Activated T-cell treated with anti-CD3 and anti-CD28 coated beads, Interleukin-2, amount 50 U/mL, for 4 hours (primary cell): Measurements from ENCODE around the gene RERE. TPM values are rescaled to one million over a fixed set of nuclear protein-coding genes. Genes with fewer than 3 reads are reported as not detected.

Experiments
- ATAC-seq, 2 donors: fragments of 200-7000 bp; cut with Tn5 transposase; one replicate each; pipeline ENCODE4 v1.10.0; 2021
- DNase-seq: peaks from one replicate; pipeline ENCODE4 v3.0.0-alpha.2; 2020
- H3K27me3 Mint-ChIP-seq: one replicate; pipeline ENCODE4 v1.8.0; 2021; ENCODE audit warnings: low read depth, mixed read lengths
- H3K36me3 Mint-ChIP-seq: one replicate; pipeline ENCODE4 v1.8.0; 2022; ENCODE audit warnings: mixed read lengths; ENCODE audit not compliant: insufficient read depth
- H3K4me1 Mint-ChIP-seq: one replicate; pipeline ENCODE4 v1.8.0; 2021; ENCODE audit warnings: low read depth, mixed read lengths
- H3K4me3 Mint-ChIP-seq: one replicate; pipeline ENCODE4 v1.8.0; 2021; ENCODE audit warnings: mild to moderate bottlenecking, moderate library complexity, mixed read lengths
- H3K9me3 Mint-ChIP-seq: one replicate; pipeline ENCODE4 v1.8.0; 2021; ENCODE audit warnings: mixed read lengths
- total RNA-seq, 3 donors: library from RNA; stranded (reverse); gene quantifications; one replicate each; pipeline ENCODE4 v1.2.1, GENCODE V29; 2021

Gene RERE
- total RNA-seq, 3 donors from 2014 or later, result 40.5 to 53.4 (median 47.8) TPM

DNA sequence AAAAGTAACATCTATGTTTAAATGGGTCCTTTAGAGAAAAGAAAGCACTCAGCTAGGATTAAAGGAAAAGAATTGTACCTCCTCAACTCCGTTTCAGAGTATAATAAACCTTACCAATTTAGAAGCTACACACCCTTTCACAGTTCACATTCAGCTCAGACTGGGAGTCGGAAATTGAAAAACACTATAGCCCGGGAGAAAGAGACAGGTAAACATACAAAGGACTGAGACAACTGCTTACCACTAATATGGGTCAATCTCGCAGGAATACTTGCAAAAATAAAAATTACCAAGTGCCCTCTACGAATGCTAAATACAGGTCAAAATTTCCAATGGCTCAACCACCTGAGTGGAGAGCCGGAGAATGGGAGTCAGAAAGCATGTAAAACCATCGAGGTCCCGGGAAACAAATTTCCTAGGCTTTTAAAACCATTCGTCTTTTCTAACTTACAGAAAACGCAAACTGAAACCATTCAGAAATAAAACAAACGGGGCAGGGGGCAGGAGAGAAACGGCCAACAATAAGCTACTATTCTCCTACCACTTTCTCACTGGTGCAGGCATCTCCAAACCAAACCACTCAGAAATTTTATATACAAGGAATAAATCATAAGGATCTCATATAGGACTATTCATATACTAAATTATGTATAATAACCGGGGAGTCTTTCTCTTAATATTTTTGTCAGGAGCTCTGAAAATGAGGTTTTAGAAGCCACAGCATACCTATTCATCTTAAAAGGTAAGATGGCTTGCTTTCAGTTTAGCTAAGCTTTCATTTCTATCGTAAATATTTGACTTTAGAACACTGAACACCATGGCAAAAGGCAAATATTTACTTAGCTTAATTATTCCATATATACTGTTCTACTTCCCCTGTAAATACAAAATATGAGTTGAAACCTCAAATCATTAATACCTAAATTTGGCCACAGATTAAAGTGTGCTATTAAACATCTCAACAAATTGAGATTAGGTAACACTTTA is 136.5 kb downstream of the RERE start:
- ATAC-seq (no peak), DNase-seq (no peak)
- Mint-ChIP-seq H3K4me1 (peaks cover 30% of the 10 kb centered on the region), H3K36me3 (peaks cover 9% of the 10 kb centered on the region), H3K4me3 (no peak overlapping the region), H3K27me3 (no peaks in the 10 kb centered on the region), H3K9me3 (no peaks in the 10 kb centered on the region)

DNA sequence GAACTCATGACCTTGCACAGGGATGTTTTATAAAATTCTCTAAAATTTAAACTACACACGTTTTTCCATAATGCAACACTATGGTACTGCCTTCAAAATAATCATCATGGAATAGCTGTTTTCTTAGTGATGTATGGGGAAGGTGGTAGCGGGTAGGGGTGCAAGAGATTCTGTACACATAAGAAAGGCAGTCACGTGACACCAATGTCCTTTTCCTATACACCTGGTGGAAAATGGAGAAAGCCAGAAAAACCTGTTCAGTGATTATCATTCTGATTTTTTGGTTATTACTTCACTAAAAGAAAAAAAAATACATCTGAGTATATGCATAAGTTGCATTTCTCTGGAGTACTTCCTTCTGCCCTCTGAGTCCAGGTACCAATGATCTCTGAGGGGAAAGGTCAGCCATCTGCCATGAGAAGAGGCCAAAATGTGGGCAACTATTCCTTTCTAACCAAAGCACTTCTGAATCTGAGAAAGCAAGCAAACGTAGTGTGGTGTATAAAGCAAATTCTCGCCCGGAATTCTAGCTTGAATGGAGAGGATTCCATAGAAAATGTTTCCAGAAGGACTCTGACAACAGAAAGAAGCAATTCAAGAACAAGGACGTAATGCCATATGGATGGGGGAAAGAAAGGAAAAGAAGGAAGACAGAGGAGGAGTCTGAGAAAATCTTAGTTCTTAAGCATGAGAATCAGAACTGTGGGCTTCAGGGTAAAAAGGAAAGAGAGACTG is 137.3 kb downstream of the RERE start:
- no peaks in the 10 kb centered on the region for H3K27me3 Mint-ChIP-seq
- no peak for ATAC-seq

DNA sequence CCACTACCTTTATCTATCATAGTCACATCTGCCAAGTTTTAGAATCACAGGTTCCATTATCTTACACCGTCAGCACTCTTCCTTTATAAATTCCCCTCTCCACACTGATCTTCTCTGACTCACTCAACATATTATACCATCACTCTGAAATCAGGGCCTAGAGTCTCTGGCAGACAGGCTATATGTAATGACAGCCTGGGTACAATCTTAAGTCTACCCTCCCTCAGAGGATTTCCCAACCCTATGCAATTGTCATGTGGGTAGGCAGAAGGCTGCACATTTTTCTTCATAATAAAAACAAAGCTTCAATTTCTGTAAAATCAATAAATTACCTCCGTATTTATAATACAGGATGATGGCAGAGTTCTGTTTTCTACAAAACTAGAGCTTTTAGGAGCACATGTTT is 138.0 kb downstream of the RERE start:
- ATAC-seq (peak; percentile 91 to 96), DNase-seq (no peak)
- Mint-ChIP-seq H3K4me3 (no peak overlapping the region), H3K4me1 (peaks cover 33% of the 10 kb centered on the region), H3K36me3 (peaks cover 11% of the 10 kb centered on the region), H3K27me3 (no peaks in the 10 kb centered on the region), H3K9me3 (no peaks in the 10 kb centered on the region)

More for the DNA sequence above, 137.3 kb downstream of the RERE start:
- H3K4me1 Mint-ChIP-seq, result peaks cover 31% of the 10 kb centered on the region
- no peak overlapping the region for H3K4me3 Mint-ChIP-seq
- no peak for DNase-seq
- H3K9me3 Mint-ChIP-seq, result no peaks in the 10 kb centered on the region
- H3K36me3 Mint-ChIP-seq, result peaks cover 9% of the 10 kb centered on the region

DNA sequence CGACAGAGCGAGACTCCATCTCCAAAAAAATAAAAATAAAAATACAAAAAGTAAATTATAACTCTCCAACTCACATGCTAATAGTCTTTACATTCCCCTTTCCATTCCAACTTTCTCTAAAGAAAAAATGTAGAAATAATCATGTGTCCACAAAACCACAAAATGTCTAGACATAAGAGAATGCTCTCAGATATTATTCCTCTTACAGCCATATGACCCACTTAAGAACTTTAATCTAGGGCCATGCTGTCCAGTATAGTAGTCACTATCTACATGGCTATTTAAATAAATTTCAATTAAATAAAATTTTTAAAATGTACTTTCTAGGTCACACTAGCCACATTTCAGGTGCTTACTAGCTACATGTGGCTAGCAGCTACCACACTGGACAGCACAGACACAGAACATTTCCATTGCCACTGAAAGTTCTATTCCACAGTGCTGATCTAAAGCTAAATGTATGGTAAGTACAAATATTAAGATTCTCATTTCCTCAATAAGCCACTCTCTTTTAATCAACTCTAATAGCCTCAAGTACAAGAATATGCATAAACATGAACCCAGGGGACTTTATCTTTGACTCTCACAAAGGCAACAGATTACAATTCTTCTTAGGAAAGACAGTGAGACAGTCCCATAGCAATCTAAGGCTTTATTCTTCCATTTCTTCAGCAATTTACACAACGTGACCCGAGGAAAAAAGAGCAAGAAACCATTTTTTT is 138.6 kb downstream of the RERE start:
- peaks cover 11% of the 10 kb centered on the region for H3K36me3 Mint-ChIP-seq
- H3K4me3 Mint-ChIP-seq, result no peak overlapping the region
- no peaks in the 10 kb centered on the region for H3K27me3 Mint-ChIP-seq
- ATAC-seq (no peak), DNase-seq (no peak)
- H3K9me3 Mint-ChIP-seq, result no peaks in the 10 kb centered on the region
- H3K4me1 Mint-ChIP-seq, result peaks cover 33% of the 10 kb centered on the region

DNA sequence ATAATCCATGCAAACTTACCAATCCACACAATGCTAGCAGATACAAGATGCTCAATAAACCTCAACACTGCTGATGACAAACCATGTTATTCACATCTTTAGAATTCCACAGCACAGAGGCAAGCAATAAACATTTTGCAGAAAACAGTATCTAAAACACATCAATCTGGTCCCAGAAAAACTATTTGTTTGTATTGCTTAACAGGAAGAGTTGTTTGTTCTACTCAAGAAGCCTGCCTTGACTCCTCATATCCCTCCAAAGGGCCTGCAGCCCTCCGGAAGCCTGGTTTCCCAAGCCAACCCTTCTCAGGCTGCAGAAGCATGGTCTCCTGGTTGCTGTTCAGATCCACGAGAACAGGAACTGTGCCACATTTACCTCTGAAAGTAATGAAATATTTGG is 139.7 kb downstream of the RERE start:
- H3K4me1 Mint-ChIP-seq, result peaks cover 33% of the 10 kb centered on the region
- H3K27me3 Mint-ChIP-seq, result no peaks in the 10 kb centered on the region
- DNase-seq (no peak), ATAC-seq (no peak)
- no peak overlapping the region for H3K4me3 Mint-ChIP-seq
- H3K36me3 Mint-ChIP-seq, result peaks cover 11% of the 10 kb centered on the region
- H3K9me3 Mint-ChIP-seq, result no peaks in the 10 kb centered on the region

DNA sequence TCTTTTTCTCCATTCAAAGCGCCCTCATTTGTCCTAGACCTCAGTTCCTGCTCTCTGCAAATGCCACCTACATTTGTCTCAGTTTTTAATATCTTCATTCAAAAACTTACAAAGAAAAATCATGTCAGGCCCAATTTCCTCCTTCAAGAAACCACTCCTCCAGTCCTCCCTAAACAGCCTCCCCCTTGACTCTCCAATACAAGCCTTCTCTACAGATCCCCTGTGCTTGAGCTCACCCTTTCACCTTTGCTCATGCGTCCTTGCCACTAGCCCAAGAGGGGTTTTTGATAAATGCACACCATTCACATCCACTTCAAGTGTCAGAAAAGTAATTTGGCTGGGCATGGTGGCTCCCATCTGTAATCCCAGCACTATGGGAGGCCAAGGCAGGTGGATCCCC is 140.6 kb downstream of the RERE start:
- no peak for DNase-seq

DNA sequence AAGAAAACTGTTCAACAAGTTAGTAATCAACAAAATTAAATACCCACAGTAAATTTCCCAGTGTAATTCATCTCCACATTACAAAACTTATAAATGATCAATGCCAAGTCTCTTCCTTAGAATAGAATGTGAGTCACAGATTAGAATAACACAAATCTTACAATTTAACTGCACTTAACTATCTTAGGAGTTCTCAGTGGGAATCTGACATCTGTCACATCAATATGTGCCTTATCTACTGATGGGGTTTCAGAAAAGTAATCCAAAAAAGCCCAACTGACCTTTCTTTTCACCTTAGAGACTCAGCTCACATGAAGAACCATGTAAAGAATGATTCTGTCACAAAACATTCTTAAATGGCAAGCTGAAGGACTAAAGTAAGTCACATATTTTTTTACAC is 141.4 kb downstream of the RERE start:
- Mint-ChIP-seq H3K27me3 (no peaks in the 10 kb centered on the region), H3K9me3 (no peaks in the 10 kb centered on the region), H3K4me3 (no peak overlapping the region), H3K36me3 (peaks cover 11% of the 10 kb centered on the region), H3K4me1 (peaks cover 31% of the 10 kb centered on the region)
- no peak for DNase-seq
- ATAC-seq, result no peak

More for the DNA sequence above, 140.6 kb downstream of the RERE start:
- no peaks in the 10 kb centered on the region for H3K27me3 Mint-ChIP-seq
- H3K9me3 Mint-ChIP-seq, result no peaks in the 10 kb centered on the region
- H3K36me3 Mint-ChIP-seq, result peaks cover 11% of the 10 kb centered on the region
- H3K4me1 Mint-ChIP-seq, result peaks cover 27% of the 10 kb centered on the region
- ATAC-seq, result no peak
- H3K4me3 Mint-ChIP-seq, result no peak overlapping the region

DNA sequence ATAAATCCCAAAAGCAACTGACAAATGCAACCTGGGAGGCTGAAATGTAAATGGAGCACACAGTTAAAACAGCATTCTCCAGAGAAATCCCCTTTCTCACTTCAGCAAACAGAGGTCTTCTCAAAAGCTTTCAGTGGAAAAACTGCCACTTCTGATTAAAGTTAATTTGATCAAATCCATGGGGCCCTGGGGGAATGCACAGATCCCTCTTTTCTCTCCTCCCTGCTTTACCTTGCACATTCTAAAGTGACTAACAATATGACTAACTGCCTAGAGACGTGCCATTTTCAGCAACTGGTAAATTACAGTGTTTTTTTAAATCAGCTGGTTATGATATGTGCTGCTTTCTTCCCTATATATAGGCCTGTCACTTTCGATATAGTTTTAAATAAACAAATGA is 142.5 kb downstream of the RERE start:
- H3K27me3 Mint-ChIP-seq, result no peaks in the 10 kb centered on the region
- peak; percentile 29 to 41 for ATAC-seq
- no peak overlapping the region for H3K4me3 Mint-ChIP-seq
- peaks cover 43% of the 10 kb centered on the region for H3K4me1 Mint-ChIP-seq
- DNase-seq, result no peak
- H3K9me3 Mint-ChIP-seq, result no peaks in the 10 kb centered on the region
- peaks cover 11% of the 10 kb centered on the region for H3K36me3 Mint-ChIP-seq

DNA sequence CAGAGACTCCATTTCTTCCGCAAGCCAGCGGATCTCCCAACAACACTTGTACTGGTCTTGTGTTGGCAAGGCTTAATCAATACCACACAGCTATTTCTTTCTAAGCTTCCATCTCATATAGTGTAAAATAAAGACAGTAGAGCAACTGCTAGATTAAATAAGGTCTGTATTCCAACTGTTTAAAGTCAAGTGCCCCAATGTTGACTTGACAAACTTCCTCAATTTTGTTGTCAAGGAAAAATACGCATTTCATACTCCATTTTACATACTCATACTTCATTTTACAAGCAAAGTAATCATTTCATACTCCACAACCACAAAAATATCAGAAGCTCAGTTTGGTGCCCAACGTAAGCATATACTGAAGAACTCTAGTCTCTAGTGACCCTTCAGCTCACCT is 143.0 kb downstream of the RERE start:
- no peaks in the 10 kb centered on the region for H3K27me3 Mint-ChIP-seq
- peaks cover 11% of the 10 kb centered on the region for H3K36me3 Mint-ChIP-seq
- no peak for DNase-seq
- ATAC-seq, result no peak
- peaks cover 47% of the 10 kb centered on the region for H3K4me1 Mint-ChIP-seq
- H3K9me3 Mint-ChIP-seq, result no peaks in the 10 kb centered on the region
- no peak overlapping the region for H3K4me3 Mint-ChIP-seq

DNA sequence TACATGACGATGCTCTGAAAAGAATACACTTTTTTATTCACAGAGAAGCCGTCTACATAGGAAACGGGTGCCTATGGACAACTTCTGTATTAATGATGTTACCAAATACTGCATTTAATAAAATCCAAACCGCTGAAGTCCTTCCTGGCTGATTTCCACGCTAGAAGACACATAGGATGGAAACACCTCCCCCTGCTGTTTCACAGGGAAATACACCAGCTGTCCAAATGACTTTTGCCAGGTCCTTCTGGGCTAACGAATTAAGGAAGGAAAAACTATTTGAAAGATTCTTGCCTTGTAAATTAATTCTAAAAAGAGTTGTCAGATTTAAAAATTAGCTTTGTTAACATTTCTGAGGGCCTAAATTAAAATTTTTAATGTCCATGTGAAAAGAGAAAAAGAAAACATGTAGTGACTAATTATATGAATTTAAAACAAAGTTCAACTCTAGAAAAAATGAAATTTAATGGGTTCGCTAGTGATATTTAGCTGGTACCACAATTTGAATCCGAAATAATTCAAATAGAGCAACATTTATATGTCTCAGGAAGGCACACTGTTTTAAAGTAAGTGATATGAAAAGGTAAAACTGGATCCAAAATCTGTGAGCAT is 146.0 kb downstream of the RERE start:
- peaks cover 2% of the 10 kb centered on the region for H3K36me3 Mint-ChIP-seq
- no peak for DNase-seq
- peaks cover 47% of the 10 kb centered on the region for H3K4me1 Mint-ChIP-seq
- H3K4me3 Mint-ChIP-seq, result no peak overlapping the region
- H3K27me3 Mint-ChIP-seq, result no peaks in the 10 kb centered on the region
- H3K9me3 Mint-ChIP-seq, result no peaks in the 10 kb centered on the region
- no peak for ATAC-seq

DNA sequence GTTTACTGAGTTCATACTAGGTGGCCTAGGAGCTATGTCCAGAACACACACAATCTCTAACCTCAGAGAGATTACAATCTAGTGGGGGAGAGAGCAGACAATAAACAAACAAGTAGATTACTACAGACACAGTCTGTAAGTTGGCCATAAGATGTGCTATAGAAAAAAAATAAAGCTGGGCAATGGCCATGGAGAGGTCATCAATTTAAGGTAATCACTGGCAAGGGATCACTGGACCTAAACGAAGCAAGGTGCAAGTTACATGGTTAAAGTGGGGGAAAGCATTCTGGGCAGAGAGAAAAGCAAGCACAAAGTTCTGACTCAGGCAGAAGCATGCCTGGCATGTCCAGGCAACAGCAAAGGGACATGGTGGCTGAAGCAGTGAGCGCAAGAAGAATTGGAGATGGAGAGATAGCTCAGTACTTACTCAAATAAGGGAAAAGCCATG is 147.0 kb downstream of the RERE start:
- Mint-ChIP-seq H3K4me3 (no peak overlapping the region), H3K9me3 (no peaks in the 10 kb centered on the region), H3K27me3 (no peaks in the 10 kb centered on the region), H3K4me1 (peaks cover 42% of the 10 kb centered on the region), H3K36me3 (peaks cover 2% of the 10 kb centered on the region)
- ATAC-seq (no peak), DNase-seq (no peak)

DNA sequence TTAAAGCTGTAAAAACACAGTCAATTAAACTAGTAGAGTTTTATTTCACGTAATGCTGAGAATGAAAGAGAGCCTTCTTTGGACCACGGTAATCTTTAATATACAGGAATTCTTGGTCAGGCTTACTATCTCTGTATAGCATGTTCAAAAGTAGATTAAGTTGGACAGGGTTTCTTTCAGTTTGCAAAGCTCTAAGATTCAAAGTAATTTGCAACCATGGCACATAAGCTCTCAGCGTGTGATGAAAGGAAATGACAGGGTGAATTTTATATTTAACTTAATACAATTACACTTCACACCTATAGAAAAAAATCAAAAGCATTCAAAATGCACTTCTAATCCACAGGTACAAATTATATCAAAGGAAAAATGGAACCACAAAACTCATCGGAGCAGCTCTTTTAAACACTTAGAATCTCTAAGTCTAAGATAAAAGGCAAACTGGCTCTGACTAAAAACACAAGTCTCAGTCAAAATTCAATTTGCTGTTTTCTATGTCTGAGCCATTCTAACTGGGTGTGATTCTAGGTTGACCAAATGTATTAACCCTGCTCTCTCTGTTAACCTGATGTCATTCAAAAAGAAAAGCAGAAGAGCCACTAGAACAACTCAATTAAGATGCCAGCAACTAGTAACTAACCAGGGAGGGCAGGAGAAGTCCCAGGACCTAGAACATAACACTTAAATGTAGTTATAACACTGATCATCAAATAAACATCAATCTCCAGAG is 147.7 kb downstream of the RERE start:
- H3K4me3 Mint-ChIP-seq, result no peak overlapping the region
- peaks cover 2% of the 10 kb centered on the region for H3K36me3 Mint-ChIP-seq
- H3K4me1 Mint-ChIP-seq, result peaks cover 39% of the 10 kb centered on the region
- no peaks in the 10 kb centered on the region for H3K27me3 Mint-ChIP-seq
- ATAC-seq, result peak; percentile 78 to 83
- no peak for DNase-seq
- H3K9me3 Mint-ChIP-seq, result no peaks in the 10 kb centered on the region

DNA sequence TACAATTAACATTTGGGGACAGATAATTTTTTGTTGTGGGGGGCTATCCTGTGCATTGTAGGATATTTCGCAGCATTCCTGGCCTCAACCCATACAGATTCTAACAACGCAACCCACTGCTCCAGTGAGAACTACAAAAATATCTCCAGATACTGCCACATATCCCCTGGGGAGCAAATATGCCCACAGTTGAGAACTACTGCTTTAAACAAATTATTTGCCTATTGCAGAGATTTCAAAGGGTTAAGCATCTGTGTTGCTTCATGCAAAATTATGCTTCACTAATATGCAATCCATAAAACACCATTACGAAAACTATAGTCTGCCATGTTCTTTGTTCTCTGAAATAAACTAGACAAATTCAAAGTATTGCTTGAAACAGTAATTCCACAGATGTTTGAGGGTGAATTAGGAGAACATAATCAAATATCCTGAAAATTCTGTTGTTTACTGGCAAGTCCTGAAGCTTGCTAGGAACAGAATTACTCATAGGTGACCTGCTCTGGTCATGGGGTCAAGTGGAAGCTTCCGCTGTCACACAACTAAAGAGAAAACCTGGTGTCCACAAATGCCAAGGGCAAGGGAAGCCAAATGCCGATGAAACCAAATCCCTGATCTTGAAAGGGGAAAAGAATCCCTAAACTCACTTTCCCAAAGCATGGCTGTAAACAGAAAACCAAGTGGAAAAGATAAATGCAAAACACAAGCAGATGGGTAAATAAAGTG is 149.4 kb downstream of the RERE start:
- no peaks in the 10 kb centered on the region for H3K9me3 Mint-ChIP-seq
- peaks cover 36% of the 10 kb centered on the region for H3K4me1 Mint-ChIP-seq
- DNase-seq (no peak), ATAC-seq (no peak)
- no peaks in the 10 kb centered on the region for H3K36me3 Mint-ChIP-seq
- H3K4me3 Mint-ChIP-seq, result no peak overlapping the region
- no peaks in the 10 kb centered on the region for H3K27me3 Mint-ChIP-seq
